Measurements from ENCODE around the gene SLC5A1.
"Not testable (repeated sequence)": the region's sequence is repeated elsewhere in the genome, so short reads cannot be mapped to it uniquely, and the experiment has no call there.

Gene SLC5A1

DNA sequence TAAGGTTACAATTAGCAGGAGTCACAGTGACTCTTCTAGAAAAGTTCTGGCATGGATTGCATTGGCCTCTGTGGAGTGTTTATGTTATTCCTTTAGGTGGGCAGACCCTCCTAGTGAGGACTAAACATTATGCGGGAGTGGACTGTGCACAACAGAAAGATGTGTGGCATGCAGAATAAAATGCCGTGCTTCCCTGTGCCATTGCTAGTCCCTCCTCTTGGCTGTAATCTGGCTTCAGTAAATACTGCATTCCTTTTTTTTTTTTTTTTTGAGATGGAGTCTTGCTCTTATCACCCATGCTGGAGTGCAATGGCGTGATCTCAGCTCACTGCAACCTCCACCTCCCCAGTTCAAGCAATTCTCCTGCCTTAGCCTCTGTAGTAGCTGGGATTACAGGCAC lies 45.0 kb downstream of the SLC5A1 start:
- no peak for DNase-seq (ENCODE audit: low spot score)

- no peak for DNase-seq (ENCODE audit: low spot score)
These were observed 54.0 kb downstream of the SLC5A1 start for GRCh38 chr22:32097018-32097417.

DNA sequence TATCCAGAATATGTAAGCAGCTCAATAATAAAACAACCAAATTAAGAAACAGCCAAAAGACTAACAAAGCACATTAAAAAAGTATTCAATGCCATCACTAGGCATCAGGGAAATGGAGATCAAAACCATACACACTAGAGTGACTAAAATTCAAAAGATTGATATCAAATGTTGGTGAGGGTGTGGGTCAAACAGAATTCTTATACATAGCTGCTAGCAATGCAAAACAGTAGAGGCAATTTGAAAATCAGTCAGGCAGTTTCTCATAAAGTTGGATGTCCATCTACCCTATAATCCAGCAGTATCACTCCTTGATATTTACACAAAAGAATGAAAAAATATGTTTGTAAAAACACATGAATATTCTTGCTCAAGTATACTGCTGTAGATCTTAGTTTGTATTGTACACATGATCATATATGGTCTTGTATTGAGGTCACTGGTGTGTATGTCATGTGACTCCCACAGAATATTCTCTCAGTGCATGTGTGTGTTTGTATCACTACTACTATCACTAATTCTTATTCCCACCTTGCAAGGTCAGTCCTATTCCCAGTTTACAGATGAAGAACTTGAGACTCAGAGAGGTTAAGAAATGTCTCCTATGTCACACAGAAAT lies 54.9 kb downstream of the SLC5A1 start:
- no peak for DNase-seq (ENCODE audit: low spot score)

- DNase-seq (ENCODE audit: low spot score): no peak
These were observed 57.6 kb downstream of the SLC5A1 start for GRCh38 chr22:32100711-32101110.

- peak; percentile 40 for DNase-seq (ENCODE audit: low spot score)
These were observed 60.7 kb downstream of the SLC5A1 start for GRCh38 chr22:32103658-32104315.

DNA sequence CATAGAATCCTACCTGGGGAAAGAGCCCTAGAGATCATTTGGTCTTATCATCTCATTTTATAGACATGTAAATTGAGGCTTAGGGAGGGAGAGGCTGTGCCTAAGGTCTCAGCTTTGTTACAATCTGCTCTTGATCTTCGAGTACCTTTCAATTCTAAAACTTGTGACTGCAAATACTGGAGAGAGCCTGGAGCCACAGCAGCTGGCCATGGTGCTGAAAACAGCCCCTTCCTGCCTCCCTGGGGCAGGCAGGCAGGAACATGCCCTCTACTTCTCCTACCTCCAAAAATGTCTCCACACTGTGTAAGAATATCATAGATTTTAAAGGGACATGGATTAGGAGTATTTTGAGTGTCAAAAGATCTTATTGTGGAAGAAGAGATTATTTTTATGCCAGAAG lies 63.9 kb downstream of the SLC5A1 start:
- DNase-seq (ENCODE audit: low spot score): no peak

- DNase-seq (ENCODE audit: low spot score): no peak
These were observed 69.3 kb downstream of the SLC5A1 start for GRCh38 chr22:32112380-32112779.

GRCh38 chr22:32119568-32120235 lies 76.6 kb downstream of the SLC5A1 start:
- DNase-seq (ENCODE audit: low spot score): no peak

DNA sequence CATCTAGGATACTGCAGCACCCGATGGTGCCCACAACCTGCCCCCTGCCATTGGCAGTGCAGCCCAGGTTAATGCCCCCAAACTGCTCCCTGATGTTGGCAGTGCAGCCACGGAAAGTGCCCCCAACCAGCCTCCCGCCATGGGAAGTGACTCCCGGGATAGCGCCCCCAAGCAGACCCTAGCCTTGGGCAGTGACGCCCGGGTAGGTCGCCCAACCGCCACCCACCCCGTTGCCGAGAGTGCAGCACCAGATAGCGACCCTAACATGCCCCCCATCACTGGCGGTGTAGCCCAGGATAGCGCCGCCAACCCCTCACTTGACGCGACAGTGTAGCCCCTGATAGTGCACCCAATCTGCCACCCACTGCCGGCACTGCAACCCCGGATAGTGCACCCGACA lies 77.5 kb downstream of the SLC5A1 start:
- no peak for DNase-seq (ENCODE audit: low spot score)

GRCh38 chr22:32122899-32123298 lies 79.8 kb downstream of the SLC5A1 start:
- DNase-seq (ENCODE audit: low spot score): no peak

GRCh38 chr22:32123657-32124056 lies 80.6 kb downstream of the SLC5A1 start:
- DNase-seq (ENCODE audit: low spot score): no peak

GRCh38 chr22:32127904-32128303 lies 84.8 kb downstream of the SLC5A1 start:
- no peak for DNase-seq (ENCODE audit: low spot score)

- no peak for DNase-seq (ENCODE audit: low spot score)
These were observed 87.4 kb downstream of the SLC5A1 start for GRCh38 chr22:32130464-32130863.

DNA sequence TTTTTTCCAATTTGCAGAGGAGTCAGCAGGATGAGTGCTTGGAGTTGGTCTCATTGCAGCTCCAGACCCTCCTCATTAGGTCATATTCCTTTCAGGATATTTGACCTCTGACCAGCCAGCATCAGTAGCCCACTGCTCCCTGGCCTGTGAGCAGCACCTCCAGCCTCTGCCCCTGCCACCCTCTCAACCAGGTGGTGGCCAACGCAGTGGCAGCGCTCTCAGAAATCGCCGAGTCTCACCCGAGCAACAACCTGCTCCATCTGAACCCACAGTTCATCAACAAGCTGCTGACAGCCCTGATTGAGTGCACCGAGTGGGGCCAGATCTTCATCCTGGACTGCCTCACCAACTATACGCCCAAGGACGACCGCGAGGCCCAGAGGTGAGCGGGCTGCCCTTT lies 89.1 kb downstream of the SLC5A1 start:
- no peak for DNase-seq (ENCODE audit: low spot score)

- no peak for DNase-seq (ENCODE audit: low spot score)
These were observed 89.7 kb downstream of the SLC5A1 start for GRCh38 chr22:32132783-32133182.

- not testable (repeated sequence) for DNase-seq (ENCODE audit: low spot score)
These were observed 91.7 kb downstream of the SLC5A1 start for GRCh38 chr22:32134796-32135195.

- DNase-seq (ENCODE audit: low spot score): peak; percentile 91
These were observed 92.9 kb downstream of the SLC5A1 start for GRCh38 chr22:32135958-32136357.

DNA sequence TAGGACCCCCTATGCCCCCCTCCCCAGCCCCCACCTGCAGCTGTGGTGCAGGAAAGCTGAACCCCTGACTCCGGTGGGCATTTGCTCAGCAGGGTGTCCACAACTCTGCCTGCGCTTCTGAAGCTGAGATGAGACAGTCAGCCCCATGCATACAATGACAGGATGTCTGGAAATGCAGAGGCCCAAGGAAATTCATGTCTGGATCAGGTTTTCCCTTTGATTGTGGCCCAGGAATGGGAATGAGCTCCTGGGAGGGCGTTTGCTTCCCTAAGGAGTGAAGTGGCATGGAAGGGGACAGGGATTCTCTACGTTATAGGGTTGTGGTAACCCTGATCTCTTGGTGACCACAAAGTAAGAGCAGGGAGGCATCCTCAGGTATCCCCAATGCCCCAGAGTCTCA lies 93.8 kb downstream of the SLC5A1 start:
- peak; percentile 32 for DNase-seq (ENCODE audit: low spot score)

- not testable (repeated sequence) for DNase-seq (ENCODE audit: low spot score)
These were observed 94.8 kb downstream of the SLC5A1 start for GRCh38 chr22:32137731-32138324.

DNA sequence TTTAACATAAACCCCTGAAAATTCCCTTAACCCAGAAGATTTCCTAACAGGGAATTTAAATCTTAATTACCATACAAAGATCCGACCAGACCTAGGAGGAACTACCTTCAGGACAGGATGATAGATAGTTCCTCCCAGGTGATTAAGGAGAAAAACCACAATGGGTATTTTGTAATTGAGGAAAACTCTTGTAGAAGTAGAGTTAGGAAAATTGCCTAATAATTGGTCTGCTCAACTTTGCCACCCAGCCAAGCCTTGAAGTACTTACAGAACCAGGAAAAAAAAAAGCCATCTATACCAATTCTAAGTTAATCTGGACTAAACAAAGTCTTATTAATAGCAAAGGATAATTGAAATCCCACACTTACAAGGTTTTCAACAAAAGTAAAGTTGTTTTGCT lies 95.5 kb downstream of the SLC5A1 start:
- DNase-seq (ENCODE audit: low spot score): not testable (repeated sequence)

GRCh38 chr22:32140688-32141087 lies 97.6 kb downstream of the SLC5A1 start:
- DNase-seq (ENCODE audit: low spot score): not testable (repeated sequence)

DNA sequence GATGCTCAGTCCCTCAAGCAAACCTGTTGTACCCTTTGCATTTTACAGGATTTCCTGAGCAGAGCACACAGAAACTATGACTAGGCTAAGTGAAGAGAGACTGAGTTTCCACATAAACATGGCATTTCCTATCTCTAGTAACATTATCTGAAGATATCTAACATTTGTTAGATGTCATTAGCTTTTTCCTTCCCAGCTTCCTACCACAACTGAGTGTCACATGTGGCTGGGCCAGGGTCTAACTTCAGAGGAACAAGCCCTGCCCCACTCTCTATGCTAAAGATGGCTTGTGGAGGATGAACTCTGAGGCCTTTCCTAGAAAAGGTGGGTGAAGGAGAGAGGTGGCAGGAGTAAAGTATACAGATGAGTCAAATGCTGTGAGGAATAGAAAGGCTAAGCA lies 99.5 kb downstream of the SLC5A1 start:
- DNase-seq (ENCODE audit: low spot score): peak; percentile 7

All from kidney capillary endothelial cell (primary cell).